Stimulated activated naive CD4-positive, alpha-beta T cell (primary cell): ENCODE results near the gene NOS2.
"Not testable (repeated sequence)": the region's sequence is repeated elsewhere in the genome, so short reads cannot be mapped to it uniquely, and the experiment has no call there.

Experiments
- DNase-seq, 6 experiments: peaks; one replicate each; lab custom pipeline; 2025; lab: John Stamatoyannopoulos, UW

NOS2 gene

GRCh38 chr17:27800522-27800921 lies at the start of gene NOS2:
Gene NOS2 (minus strand): TSS chr17:27800529. CDS start chr17:27798809, 1,720 bp downstream.
- DNase-seq, result no peak

- no peak for DNase-seq
Measured at GRCh38 chr17:27849474-27850185, 49.3 kb upstream of the NOS2 start.

- no peak for DNase-seq
Measured at GRCh38 chr17:27848931-27849330, 48.6 kb upstream of the NOS2 start.

GRCh38 chr17:27846808-27847307 lies 46.5 kb upstream of the NOS2 start:
- not testable (repeated sequence) for DNase-seq

- peak in 5 of 6 experiments; percentile 1 to 29 (median 15) for DNase-seq
Measured at GRCh38 chr17:27846042-27846655, 45.8 kb upstream of the NOS2 start.

- DNase-seq, result no peak
Measured at GRCh38 chr17:27845264-27846041, 45.1 kb upstream of the NOS2 start.

GRCh38 chr17:27840688-27841087 lies 40.4 kb upstream of the NOS2 start:
- no peak for DNase-seq

- DNase-seq, result not testable (repeated sequence)
Measured at GRCh38 chr17:27840406-27840678, 40.0 kb upstream of the NOS2 start.

- not testable (repeated sequence) for DNase-seq
Measured at GRCh38 chr17:27839571-27840405, 39.5 kb upstream of the NOS2 start.

GRCh38 chr17:27838607-27839006 lies 38.3 kb upstream of the NOS2 start:
- not testable (repeated sequence) for DNase-seq

GRCh38 chr17:27837769-27838168 lies 37.4 kb upstream of the NOS2 start:
- DNase-seq, result not testable (repeated sequence)

- no peak for DNase-seq
Measured at GRCh38 chr17:27836651-27837050, 36.3 kb upstream of the NOS2 start.

GRCh38 chr17:27834571-27834970 lies 34.2 kb upstream of the NOS2 start:
- DNase-seq, result no peak

GRCh38 chr17:27832831-27833230 lies 32.5 kb upstream of the NOS2 start:
- no peak for DNase-seq

GRCh38 chr17:27829888-27830287 lies 29.6 kb upstream of the NOS2 start:
- not testable (repeated sequence) for DNase-seq

GRCh38 chr17:27829143-27829711 lies 28.9 kb upstream of the NOS2 start:
- DNase-seq, result not testable (repeated sequence)

GRCh38 chr17:27825459-27825858 lies 25.1 kb upstream of the NOS2 start:
- no peak for DNase-seq

GRCh38 chr17:27824745-27825144 lies 24.4 kb upstream of the NOS2 start:
- DNase-seq, result no peak

- DNase-seq, result no peak
Measured at GRCh38 chr17:27824176-27824715, 23.9 kb upstream of the NOS2 start.

GRCh38 chr17:27822108-27822507 lies 21.8 kb upstream of the NOS2 start:
- DNase-seq, result not testable (repeated sequence)

- DNase-seq, result no peak
Measured at GRCh38 chr17:27821318-27821717, 21.0 kb upstream of the NOS2 start.
